Fibroblast of the aortic adventitia (primary cell): ENCODE results near the gene ZNF385C. TPM values are rescaled to one million over a fixed set of nuclear protein-coding genes. Genes with fewer than 3 reads are reported as not detected.

Source experiments
- DNase-seq: peaks from one replicate; pipeline ENCODE4 v3.0.0-alpha.2; 2010; ENCODE audit warnings: low read depth
- H3K4me3 ChIP-seq: 2 replicates; pipeline ENCODE4 v1.5.1; 2011; ENCODE audit warnings: low read depth, mild to moderate bottlenecking, control low read depth, low read length, moderate library complexity
- CTCF ChIP-seq: IDR thresholded peaks from 2 replicates; pipeline ENCODE4 v1.5.1; 2011; ENCODE audit warnings: mild to moderate bottlenecking, low read length, control low read depth, inconsistent platforms; ENCODE audit not compliant: insufficient read depth
- total RNA-seq: library from RNA; depleted of rRNA; stranded (reverse); fragments of >200 nt; gene quantifications from 2 replicates; pipeline ENCODE4 v1.2.3, GENCODE V29; 2012; ENCODE audit warnings: low replicate concordance

Gene ZNF385C
- total RNA-seq, 1 donor = not detected

- no peak for TF ChIP-seq CTCF
- no peak for DNase-seq
- H3K4me3 ChIP-seq = no peak overlapping the region
Measured at GRCh38 chr17:42117397-42118125, 19.3 kb upstream of the ZNF385C start.

GRCh38 chr17:42116705-42117396 is 18.6 kb upstream of the ZNF385C start:
- peak; percentile 83 for DNase-seq
- no peak overlapping the region for H3K4me3 ChIP-seq
- peak; percentile 80 for TF ChIP-seq CTCF

GRCh38 chr17:42114118-42114517 is 15.8 kb upstream of the ZNF385C start:
- DNase-seq = no peak
- H3K4me3 ChIP-seq = no peak overlapping the region
- no peak for TF ChIP-seq CTCF

- H3K4me3 ChIP-seq = no peak overlapping the region
- TF ChIP-seq CTCF = no peak
- DNase-seq = no peak
Measured at GRCh38 chr17:42113293-42114069, 15.2 kb upstream of the ZNF385C start.

GRCh38 chr17:42112552-42113176 is 14.4 kb upstream of the ZNF385C start, which contains the start of gene DHX58:
TSS of gene DHX58 (minus strand) at chr17:42112714. CDS start at chr17:42111892, 822 bp downstream.
- H3K4me3 ChIP-seq = peak within 1 kb of the TSS; percentile 78
- no peak for TF ChIP-seq CTCF
- DNase-seq = peak; percentile 85

- peak; percentile 57 for DNase-seq
- H3K4me3 ChIP-seq = peak overlapping the region; percentile 78
- no peak for TF ChIP-seq CTCF
Measured at GRCh38 chr17:42111871-42112551, 13.7 kb upstream of the ZNF385C start.
